GM12864 (cell line): ENCODE measurements around the gene TLL1.

Experiments used
- DNase-seq: peaks from one replicate; pipeline ENCODE4 v3.0.0-alpha.2; 2011; ENCODE audit warnings: low read depth
- H3K4me3 ChIP-seq: 2 replicates; pipeline ENCODE4 v1.5.1; 2011; ENCODE audit warnings: mild to moderate bottlenecking, low read depth, low read length, control low read depth
- CTCF ChIP-seq: IDR thresholded peaks from 2 replicates; pipeline ENCODE4 v1.5.1; 2011; ENCODE audit warnings: low read depth, mild to moderate bottlenecking, moderate library complexity, low read length, control low read depth, inconsistent platforms; ENCODE audit errors: missing control alignments

TLL1 gene

DNA sequence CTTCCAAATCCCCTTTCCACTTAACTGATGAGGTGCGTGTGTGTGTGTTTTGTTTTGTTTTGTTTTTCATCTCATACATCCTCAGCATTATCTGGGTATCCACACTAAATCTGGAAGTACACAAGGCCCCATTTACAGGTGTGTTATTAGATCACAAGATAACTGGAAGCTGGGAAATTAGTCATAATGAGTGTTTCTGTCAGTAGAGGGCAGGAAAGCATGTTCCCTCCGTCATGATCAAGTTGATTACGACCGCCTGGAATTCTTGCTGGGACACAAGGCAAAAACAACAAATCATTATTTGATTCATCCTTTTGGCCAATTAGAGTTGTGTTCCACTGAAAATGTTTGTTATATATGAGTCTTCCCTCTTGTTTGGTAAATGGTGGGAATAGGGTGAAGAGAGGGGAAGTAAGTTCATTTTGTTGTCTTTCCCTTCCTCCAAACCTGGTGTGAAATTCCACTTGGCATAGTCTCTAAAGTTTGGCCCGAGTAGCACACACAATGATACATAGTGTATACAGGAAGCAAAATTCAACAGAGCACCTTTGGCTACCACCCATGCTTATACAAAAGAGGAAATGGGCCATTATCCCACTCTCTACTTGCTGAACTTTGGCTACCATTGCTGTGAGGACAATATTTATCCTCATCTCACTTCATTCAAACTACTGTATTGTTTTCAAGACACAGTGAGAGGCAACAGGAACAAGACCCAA lies 33.3 kb upstream of the TLL1 start:
- no peak overlapping the region for H3K4me3 ChIP-seq
- no peak for DNase-seq
- TF ChIP-seq CTCF = no peak

DNA sequence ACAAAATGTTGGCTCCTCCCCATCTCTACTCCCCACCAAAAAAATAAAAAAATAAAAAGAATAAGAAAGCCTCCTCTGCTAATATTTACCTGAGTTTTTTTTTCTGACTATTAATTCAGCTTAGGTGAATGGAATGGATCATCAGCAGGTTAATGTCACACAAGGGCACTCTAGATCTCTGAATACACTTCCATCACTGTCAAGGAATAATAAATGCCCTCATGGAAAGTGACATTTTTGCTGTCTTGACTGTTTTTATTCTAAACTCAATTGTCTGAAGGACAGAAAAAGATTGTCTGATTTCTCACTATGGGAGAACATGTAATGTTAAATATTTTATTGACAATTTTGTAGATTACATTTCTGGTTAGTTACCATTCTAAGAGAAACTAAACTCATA lies 30.4 kb upstream of the TLL1 start:
- DNase-seq = no peak
- TF ChIP-seq CTCF = no peak
- H3K4me3 ChIP-seq = no peak overlapping the region

DNA sequence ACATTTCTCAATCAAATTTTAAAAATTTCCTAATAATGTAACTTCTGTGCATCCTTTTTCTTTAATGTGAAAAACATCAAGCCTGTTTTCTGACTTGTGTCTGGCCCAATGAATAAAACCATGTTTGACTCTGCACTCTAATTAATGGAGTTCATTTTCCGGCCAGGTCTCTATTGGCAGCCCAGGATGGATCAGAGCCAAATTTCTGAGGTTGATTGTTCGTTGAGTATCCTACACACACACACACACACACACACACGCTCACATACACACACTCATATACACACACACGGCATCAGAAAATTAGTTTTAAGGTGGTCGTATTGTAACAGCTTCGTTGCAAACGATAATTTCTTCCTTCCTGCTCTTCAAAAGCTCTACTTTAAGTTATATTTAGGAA lies 28.9 kb upstream of the TLL1 start:
- no peak overlapping the region for H3K4me3 ChIP-seq
- no peak for DNase-seq
- no peak for TF ChIP-seq CTCF

GRCh38 chr4:165851256-165851655 lies 21.8 kb upstream of the TLL1 start:
- no peak overlapping the region for H3K4me3 ChIP-seq
- DNase-seq = no peak
- TF ChIP-seq CTCF = no peak

- TF ChIP-seq CTCF = no peak
- no peak overlapping the region for H3K4me3 ChIP-seq
- no peak for DNase-seq
Measured at GRCh38 chr4:165855191-165855590, 17.8 kb upstream of the TLL1 start.

DNA sequence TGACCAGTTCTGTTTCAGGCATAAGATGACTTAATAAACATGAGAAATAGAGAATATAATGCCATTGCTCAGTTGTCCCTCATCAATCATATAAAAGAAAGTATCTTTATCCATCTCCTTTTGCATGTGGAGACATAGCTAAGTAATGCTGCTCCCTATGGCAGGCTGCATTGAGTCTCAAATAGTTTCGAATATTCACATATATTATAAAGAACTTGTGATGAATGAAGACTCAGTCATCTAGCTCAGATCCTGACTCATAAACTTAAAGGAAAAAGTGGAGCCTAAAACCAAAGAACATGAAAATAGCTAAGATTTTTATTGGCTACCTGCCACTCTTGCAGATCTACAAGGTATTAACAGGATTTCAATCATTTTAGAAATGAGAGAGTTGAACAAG lies 11.7 kb upstream of the TLL1 start:
- H3K4me3 ChIP-seq = no peak overlapping the region
- TF ChIP-seq CTCF = no peak
- DNase-seq = no peak

DNA sequence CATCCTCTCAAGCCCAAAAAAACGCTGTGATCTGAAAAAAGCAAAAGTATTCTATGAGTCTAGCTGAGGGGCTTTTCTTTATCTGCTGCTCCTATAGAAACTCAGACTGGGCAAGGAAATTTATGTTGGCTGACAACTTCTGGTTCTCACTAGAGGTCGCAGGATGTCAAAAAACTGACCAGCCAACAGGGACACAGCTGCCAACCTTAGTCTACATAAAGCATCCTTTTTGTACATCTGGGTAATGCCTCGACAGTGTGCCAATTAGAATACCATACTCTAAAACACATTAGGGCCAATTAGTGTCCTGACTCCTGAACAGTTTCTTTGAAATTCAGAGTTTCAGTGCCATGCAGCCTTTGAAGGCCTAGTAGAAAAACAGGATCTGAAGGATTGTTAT lies 8.8 kb upstream of the TLL1 start:
- peak; percentile 7 for TF ChIP-seq CTCF
- no peak overlapping the region for H3K4me3 ChIP-seq
- no peak for DNase-seq
